Activated naive CD8-positive, alpha-beta T cell treated with anti-CD3 and anti-CD28 coated beads, Interleukin-2, amount 10 ng/mL, durations not matched to agents 7 days and 5 days (primary cell): Measurements from ENCODE around the gene TRIM37. TPM values are rescaled to one million over a fixed set of nuclear protein-coding genes. Genes with fewer than 3 reads are reported as not detected.
"Not testable (repeated sequence)": the region's sequence is repeated elsewhere in the genome, so short reads cannot be mapped to it uniquely, and the experiment has no call there.

Experiments
- ATAC-seq: fragments of 150-1000 bp; cut with Tn5 transposase; one replicate; pipeline ENCODE4 v1.10.0; 2021; ENCODE audit warnings: low read depth, moderate library complexity
- POLR2A ChIA-PET: fragments of 350-600 bp; sonication (Branson Sonifier 250); formaldehyde crosslinking; loops from one replicate; lab custom pipeline; 2021; ENCODE audit warnings: antibody characterized with exemption; lab: Charles Lee
- DNase-seq: peaks from one replicate; pipeline ENCODE4 v3.0.0; 2021
- H3K27ac Mint-ChIP-seq: one replicate; pipeline ENCODE4 v1.8.0; 2022; ENCODE audit warnings: mild to moderate bottlenecking, mixed read lengths
- H3K27me3 Mint-ChIP-seq: one replicate; pipeline ENCODE4 v1.8.0; 2022; ENCODE audit warnings: mild to moderate bottlenecking, moderate library complexity, mixed read lengths
- H3K36me3 Mint-ChIP-seq: one replicate; pipeline ENCODE4 v1.8.0; 2021; ENCODE audit warnings: mild to moderate bottlenecking, mixed read lengths
- H3K4me1 Mint-ChIP-seq: one replicate; pipeline ENCODE4 v1.8.0; 2021; ENCODE audit warnings: mixed read lengths
- H3K4me3 Mint-ChIP-seq: one replicate; pipeline ENCODE4 v1.8.0; 2022; ENCODE audit warnings: mild to moderate bottlenecking, moderate library complexity, mixed read lengths
- H3K9me3 Mint-ChIP-seq: one replicate; pipeline ENCODE4 v1.8.0; 2021; ENCODE audit warnings: mixed read lengths
- total RNA-seq, 2 experiments: library from RNA; stranded (reverse); gene quantifications; one replicate each; pipeline ENCODE4 v1.2.3, GENCODE V29; 2021

Gene TRIM37
- total RNA-seq, 2 experiments from 2014 or later, result 25.1 to 25.5 TPM

- ATAC-seq (peak; percentile 25), DNase-seq (peak; percentile 74)
- Mint-ChIP-seq H3K4me3 (peak overlapping the region; percentile 85), H3K27me3 (no peaks in the 10 kb centered on the region), H3K9me3 (no peaks in the 10 kb centered on the region), H3K27ac (peak overlapping the region; percentile 93), H3K36me3 (peaks cover 19% of the 10 kb centered on the region), H3K4me1 (peaks cover 33% of the 10 kb centered on the region)
- POLR2A ChIA-PET, result interaction anchor here (0.5 to 2.4 kb wide), 13 partner anchors 12 to 537 kb away, joined by 3 to 23 read pairs (median 4); partner anchors contain the start of genes PRR11, RAD51C, SKA2 and SMG8
Observed at GRCh38 chr17:59105852-59106462, 723 bp downstream of the TRIM37 start.

GRCh38 chr17:59101178-59101577 is 5.5 kb downstream of the TRIM37 start:
- Mint-ChIP-seq H3K4me3 (no peak overlapping the region), H3K4me1 (peaks cover 25% of the 10 kb centered on the region), H3K36me3 (peaks cover 35% of the 10 kb centered on the region), H3K9me3 (no peaks in the 10 kb centered on the region), H3K27me3 (no peaks in the 10 kb centered on the region), H3K27ac (no peak overlapping the region)
- ATAC-seq (no peak), DNase-seq (no peak)
- POLR2A ChIA-PET, result no interaction called here

- Mint-ChIP-seq H3K36me3 (peaks cover 30% of the 10 kb centered on the region), H3K27ac (no peak overlapping the region), H3K4me1 (peaks cover 12% of the 10 kb centered on the region), H3K27me3 (no peaks in the 10 kb centered on the region), H3K4me3 (no peak overlapping the region), H3K9me3 (no peaks in the 10 kb centered on the region)
- ATAC-seq, result no peak
- no peak for DNase-seq
- POLR2A ChIA-PET, result no interaction called here
Observed at GRCh38 chr17:59097876-59098275, 8.8 kb downstream of the TRIM37 start.

- no peak overlapping the region for H3K27ac Mint-ChIP-seq
- H3K4me1 Mint-ChIP-seq, result peaks cover 7% of the 10 kb centered on the region
- peaks cover 22% of the 10 kb centered on the region for H3K36me3 Mint-ChIP-seq
- ATAC-seq (no peak), DNase-seq (no peak)
- POLR2A ChIA-PET, result interaction anchor here (0.6 to 1.2 kb wide), 2 partner anchors 9 to 112 kb away, joined by 4 to 6 read pairs; no protein-coding TSS in a partner anchor
- H3K9me3 Mint-ChIP-seq, result no peaks in the 10 kb centered on the region
- H3K27me3 Mint-ChIP-seq, result no peaks in the 10 kb centered on the region
- H3K4me3 Mint-ChIP-seq, result no peak overlapping the region
Observed at GRCh38 chr17:59094861-59095530, 11.7 kb downstream of the TRIM37 start.

GRCh38 chr17:59093702-59094231 is 12.9 kb downstream of the TRIM37 start:
- H3K4me1 Mint-ChIP-seq, result peaks cover 7% of the 10 kb centered on the region
- H3K4me3 Mint-ChIP-seq, result no peak overlapping the region
- no peaks in the 10 kb centered on the region for H3K27me3 Mint-ChIP-seq
- POLR2A ChIA-PET, result no interaction called here
- peaks cover 20% of the 10 kb centered on the region for H3K36me3 Mint-ChIP-seq
- no peak overlapping the region for H3K27ac Mint-ChIP-seq
- no peak for ATAC-seq
- DNase-seq, result no peak
- no peaks in the 10 kb centered on the region for H3K9me3 Mint-ChIP-seq

- Mint-ChIP-seq H3K4me1 (peaks cover 7% of the 10 kb centered on the region), H3K9me3 (no peaks in the 10 kb centered on the region), H3K27me3 (no peaks in the 10 kb centered on the region), H3K27ac (peak overlapping the region; percentile 28), H3K36me3 (peaks cover 20% of the 10 kb centered on the region), H3K4me3 (no peak overlapping the region)
- POLR2A ChIA-PET, result no interaction called here
- ATAC-seq, result no peak
- DNase-seq, result no peak
Observed at GRCh38 chr17:59093145-59093701, 13.5 kb downstream of the TRIM37 start.

- peaks cover 16% of the 10 kb centered on the region for H3K36me3 Mint-ChIP-seq
- POLR2A ChIA-PET, H3K9me3 Mint-ChIP-seq, ATAC-seq, H3K4me1 Mint-ChIP-seq, H3K4me3 Mint-ChIP-seq, DNase-seq, H3K27me3 Mint-ChIP-seq, H3K27ac Mint-ChIP-seq: not testable (repeated sequence)
Observed at GRCh38 chr17:59090593-59090992, 16.1 kb downstream of the TRIM37 start.

- no peaks in the 10 kb centered on the region for H3K27me3 Mint-ChIP-seq
- no peak overlapping the region for H3K27ac Mint-ChIP-seq
- peaks cover 7% of the 10 kb centered on the region for H3K4me1 Mint-ChIP-seq
- POLR2A ChIA-PET, result no interaction called here
- H3K9me3 Mint-ChIP-seq, result no peaks in the 10 kb centered on the region
- H3K36me3 Mint-ChIP-seq, result peaks cover 32% of the 10 kb centered on the region
- DNase-seq, result no peak
- no peak for ATAC-seq
- no peak overlapping the region for H3K4me3 Mint-ChIP-seq
Observed at GRCh38 chr17:59084154-59084553, 22.5 kb downstream of the TRIM37 start.

- no peaks in the 10 kb centered on the region for H3K27me3 Mint-ChIP-seq
- no peak for DNase-seq
- POLR2A ChIA-PET, result interaction anchor here (0.6 kb wide), 1 partner anchor 82 kb away, joined by 3 read pairs; no protein-coding TSS in a partner anchor
- H3K4me1 Mint-ChIP-seq, result no peaks in the 10 kb centered on the region
- ATAC-seq, result no peak
- no peak overlapping the region for H3K4me3 Mint-ChIP-seq
- no peaks in the 10 kb centered on the region for H3K9me3 Mint-ChIP-seq
- H3K27ac Mint-ChIP-seq, result no peak overlapping the region
- H3K36me3 Mint-ChIP-seq, result peaks cover 29% of the 10 kb centered on the region
Observed at GRCh38 chr17:59074494-59074893, 32.2 kb downstream of the TRIM37 start.

GRCh38 chr17:59073972-59074371 is 32.7 kb downstream of the TRIM37 start:
- DNase-seq, result no peak
- Mint-ChIP-seq H3K36me3 (peaks cover 30% of the 10 kb centered on the region), H3K27ac (no peak overlapping the region), H3K9me3 (no peaks in the 10 kb centered on the region), H3K4me1 (no peaks in the 10 kb centered on the region), H3K4me3 (no peak overlapping the region), H3K27me3 (no peaks in the 10 kb centered on the region)
- POLR2A ChIA-PET, result interaction anchor here (0.6 kb wide), 1 partner anchor 82 kb away, joined by 3 read pairs; no protein-coding TSS in a partner anchor
- no peak for ATAC-seq

GRCh38 chr17:59069856-59070255 is 36.8 kb downstream of the TRIM37 start:
- Mint-ChIP-seq H3K4me3 (no peak overlapping the region), H3K36me3 (peaks cover 27% of the 10 kb centered on the region), H3K27ac (no peak overlapping the region), H3K9me3 (no peaks in the 10 kb centered on the region), H3K27me3 (no peaks in the 10 kb centered on the region), H3K4me1 (no peaks in the 10 kb centered on the region)
- DNase-seq, result no peak
- no peak for ATAC-seq
- POLR2A ChIA-PET, result no interaction called here

- DNase-seq (no peak), ATAC-seq (no peak)
- H3K36me3 Mint-ChIP-seq, result peaks cover 33% of the 10 kb centered on the region
- H3K27me3 Mint-ChIP-seq, result no peaks in the 10 kb centered on the region
- H3K27ac Mint-ChIP-seq, result no peak overlapping the region
- H3K9me3 Mint-ChIP-seq, result no peaks in the 10 kb centered on the region
- no peak overlapping the region for H3K4me3 Mint-ChIP-seq
- H3K4me1 Mint-ChIP-seq, result no peaks in the 10 kb centered on the region
- POLR2A ChIA-PET, result no interaction called here
Observed at GRCh38 chr17:59067756-59068155, 38.9 kb downstream of the TRIM37 start.

- Mint-ChIP-seq H3K27ac (no peak overlapping the region), H3K4me1 (no peaks in the 10 kb centered on the region)
- POLR2A ChIA-PET, result no interaction called here
Observed at GRCh38 chr17:59067340-59067739, 39.3 kb downstream of the TRIM37 start.

More at GRCh38 chr17:59067340-59067739, 39.3 kb downstream of the TRIM37 start:
- no peak overlapping the region for H3K4me3 Mint-ChIP-seq
- H3K27me3 Mint-ChIP-seq, result no peaks in the 10 kb centered on the region
- ATAC-seq, result no peak
- no peak for DNase-seq
- peaks cover 36% of the 10 kb centered on the region for H3K36me3 Mint-ChIP-seq
- H3K9me3 Mint-ChIP-seq, result no peaks in the 10 kb centered on the region
